ENCODE data around the gene HSDL1.

HSDL1 gene

GRCh38 chr16:84176192-84177053 is 31.4 kb upstream of the HSDL1 start:
- no peak for DNase-seq

- DNase-seq: peak; percentile 35
These were observed 30.5 kb upstream of the HSDL1 start for GRCh38 chr16:84175350-84176081.

- DNase-seq: no peak
These were observed 29.4 kb upstream of the HSDL1 start for GRCh38 chr16:84174396-84174795.

GRCh38 chr16:84169765-84170310 is 24.9 kb upstream of the HSDL1 start:
- no peak for DNase-seq

GRCh38 chr16:84166796-84167695 is 22.1 kb upstream of the HSDL1 start:
- no peak for DNase-seq

- no peak for DNase-seq
These were observed 20.8 kb upstream of the HSDL1 start for GRCh38 chr16:84165746-84166145.

GRCh38 chr16:84161801-84162200 is 16.8 kb upstream of the HSDL1 start:
- DNase-seq: no peak

GRCh38 chr16:84161037-84161436 is 16.1 kb upstream of the HSDL1 start:
- DNase-seq: no peak

GRCh38 chr16:84159800-84160199 is 14.8 kb upstream of the HSDL1 start:
- DNase-seq: no peak

GRCh38 chr16:84159007-84159406 is 14.0 kb upstream of the HSDL1 start:
- DNase-seq: no peak

- DNase-seq: peak; percentile 40
These were observed 11.4 kb upstream of the HSDL1 start for GRCh38 chr16:84156342-84156784.

- DNase-seq: no peak
These were observed 10.8 kb upstream of the HSDL1 start for GRCh38 chr16:84155771-84156170.

GRCh38 chr16:84155226-84155625 is 10.2 kb upstream of the HSDL1 start:
- no peak for DNase-seq

- DNase-seq: no peak
These were observed 8.8 kb upstream of the HSDL1 start for GRCh38 chr16:84153660-84154214.

- no peak for DNase-seq
These were observed 5.9 kb upstream of the HSDL1 start for GRCh38 chr16:84150926-84151325.

GRCh38 chr16:84144209-84144858 is 643 bp downstream of the HSDL1 start:
- no peak for DNase-seq

- DNase-seq: peak; percentile 15
These were observed 1.2 kb downstream of the HSDL1 start for GRCh38 chr16:84143784-84144199.

- DNase-seq: no peak
These were observed 1.9 kb downstream of the HSDL1 start for GRCh38 chr16:84143081-84143480.

- no peak for DNase-seq
These were observed 3.8 kb downstream of the HSDL1 start for GRCh38 chr16:84141143-84141670.

GRCh38 chr16:84139628-84140258 is 5.2 kb downstream of the HSDL1 start:
- DNase-seq: no peak
